CD4-positive, alpha-beta T cell treated with Interleukin-15 for 1 hour (primary cell): Measurements from ENCODE around the gene CFAP44.
"Not testable (repeated sequence)": the region's sequence is repeated elsewhere in the genome, so short reads cannot be mapped to it uniquely, and the experiment has no call there.

ENCODE experiments used
- DNase-seq: peaks from one replicate; pipeline ENCODE4 v3.0.0-alpha.2; 2020

The CFAP44 gene

DNA sequence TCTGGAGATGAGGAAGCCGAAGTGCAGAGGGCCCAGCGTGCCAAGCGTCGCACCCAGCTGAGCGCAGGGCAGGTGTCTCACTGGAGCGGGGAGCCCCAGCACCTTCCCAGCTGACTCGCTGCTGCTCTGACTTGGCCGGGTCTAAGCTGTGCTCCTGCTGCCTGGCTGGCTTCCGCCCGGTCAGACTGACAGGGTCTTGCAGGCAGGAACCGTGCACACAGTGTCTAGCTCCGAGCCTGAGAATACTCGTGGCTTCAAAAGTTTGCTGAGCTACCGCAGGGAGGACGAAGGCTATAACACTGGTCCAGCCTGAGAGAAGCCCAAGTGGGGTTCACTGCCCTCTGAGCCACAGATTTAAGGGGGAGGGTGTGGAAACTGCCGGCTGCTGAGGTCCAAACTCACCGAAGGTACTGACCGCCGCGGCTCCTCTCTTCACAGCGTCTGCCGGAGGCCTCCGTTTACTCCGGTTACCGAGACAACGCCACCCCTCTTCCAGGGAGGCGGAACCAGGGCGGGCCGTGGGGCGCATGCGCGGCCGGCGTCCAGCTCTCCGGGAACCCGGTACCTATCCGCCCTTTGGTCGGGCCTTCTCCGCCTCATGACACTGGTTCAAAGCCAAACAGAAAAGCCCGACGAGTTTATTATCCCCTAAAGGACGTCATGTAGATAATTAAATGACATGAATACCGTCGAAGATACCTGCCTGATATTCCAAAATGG, at the start of gene CFAP44:
Gene CFAP44, minus strand, starts transcription at position 443 of the 720 bp plus-strand sequence. CDS start 7,829 bp downstream, outside the sequence.
- DNase-seq: peak; percentile 72

DNA sequence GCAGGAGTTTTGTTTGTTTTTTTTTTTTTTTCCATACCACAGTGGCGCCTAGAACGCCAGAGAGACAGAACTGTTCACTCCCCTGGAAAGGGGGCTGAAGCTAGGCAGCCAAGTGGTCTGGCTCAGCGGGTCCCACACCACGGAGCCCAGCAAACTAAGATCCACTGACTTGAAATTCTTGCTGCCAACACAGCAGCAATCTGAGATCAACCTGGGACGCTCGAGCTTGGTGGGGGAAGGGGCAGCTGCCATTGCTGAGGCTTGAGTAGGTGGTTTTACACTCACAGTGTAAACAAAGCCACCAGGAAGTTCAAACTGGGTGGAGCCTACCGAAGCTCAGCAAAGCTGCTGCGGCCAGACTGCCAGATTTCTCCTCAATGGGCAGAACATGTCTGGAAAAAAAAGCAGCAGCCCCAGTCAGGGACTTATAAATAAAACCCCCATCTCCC, 43.9 kb upstream of the CFAP44 start:
- peak; percentile 25 for DNase-seq

DNA sequence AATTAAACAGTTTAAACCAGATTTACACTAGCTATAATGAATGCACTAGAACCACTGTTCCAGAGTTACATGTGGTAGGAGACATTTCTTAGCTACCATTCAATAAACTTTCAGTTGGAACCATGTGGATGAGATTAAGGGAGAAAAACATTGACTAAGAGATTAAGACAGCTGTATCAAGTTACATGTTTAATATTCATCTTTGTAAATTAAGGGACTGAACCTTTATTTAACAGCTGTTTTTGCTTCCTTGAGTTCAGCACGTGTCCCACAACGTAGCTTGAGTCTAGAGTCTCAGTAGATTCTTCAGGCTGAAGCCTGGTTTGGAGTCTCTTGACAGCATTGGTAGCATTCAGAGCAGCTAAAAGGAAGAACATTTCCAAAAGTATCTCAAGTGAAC, 27.2 kb upstream of the CFAP44 start:
- DNase-seq: no peak

DNA sequence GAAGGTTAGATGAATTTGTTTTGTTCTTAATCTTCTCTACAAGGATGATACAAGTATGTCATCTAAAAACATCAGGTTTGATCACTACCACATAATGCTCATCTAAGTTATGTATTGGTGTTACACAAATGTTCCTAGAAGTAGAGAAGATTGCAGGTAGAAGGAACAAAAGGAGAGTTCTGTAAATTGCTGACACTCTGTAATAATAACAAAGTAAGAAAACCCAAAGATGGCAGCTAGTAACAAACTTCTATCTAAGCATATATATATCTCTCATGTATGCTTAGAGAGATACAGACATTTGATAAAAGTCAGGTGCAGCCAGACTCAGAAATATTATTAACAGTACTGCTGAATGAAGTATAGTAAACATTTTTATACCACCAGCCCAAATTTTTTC, 20.2 kb upstream of the CFAP44 start:
- DNase-seq: no peak

- DNase-seq: not testable (repeated sequence)
These were observed 17.3 kb upstream of the CFAP44 start for GRCh38 chr3:113458554-113458953.

GRCh38 chr3:113455446-113455845, 14.2 kb upstream of the CFAP44 start:
- no peak for DNase-seq

DNA sequence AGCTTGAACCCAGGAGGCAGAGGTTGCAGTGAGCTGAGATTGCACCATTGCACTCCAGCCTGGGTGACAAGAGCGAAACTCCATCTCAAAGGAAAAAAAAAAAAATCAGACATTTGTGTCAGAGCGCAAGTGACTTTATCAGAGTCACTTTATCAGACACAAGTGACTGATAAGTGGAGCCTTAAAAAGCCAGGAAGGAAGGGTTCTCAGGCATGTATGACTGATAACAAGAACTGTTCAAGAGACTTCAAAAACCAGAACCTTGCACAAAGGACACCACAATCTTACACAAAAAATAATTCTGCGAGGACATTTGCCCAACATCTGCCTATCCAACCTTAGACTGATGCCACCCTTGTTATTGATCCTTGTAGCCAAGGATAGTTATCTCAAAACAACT, 13.3 kb upstream of the CFAP44 start:
- no peak for DNase-seq

DNA sequence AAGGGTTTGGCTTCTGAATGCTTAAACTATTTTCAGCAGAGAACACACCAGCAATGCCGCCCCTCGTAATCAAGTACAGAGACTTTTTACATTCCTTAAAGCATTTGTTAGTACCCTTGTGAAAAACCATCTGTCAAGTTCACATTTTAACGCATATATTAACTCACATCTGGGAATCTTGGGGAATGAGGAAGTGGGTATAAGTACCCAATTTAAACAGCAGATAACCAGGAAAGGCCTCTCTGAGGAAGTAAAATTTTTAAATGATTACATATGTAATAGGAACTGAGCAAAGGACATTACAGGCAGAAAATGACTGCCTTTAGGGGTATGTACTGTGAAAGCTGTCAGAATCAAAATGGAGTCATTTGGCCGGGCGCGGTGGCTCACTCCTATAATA, 12.8 kb upstream of the CFAP44 start:
- DNase-seq: no peak

DNA sequence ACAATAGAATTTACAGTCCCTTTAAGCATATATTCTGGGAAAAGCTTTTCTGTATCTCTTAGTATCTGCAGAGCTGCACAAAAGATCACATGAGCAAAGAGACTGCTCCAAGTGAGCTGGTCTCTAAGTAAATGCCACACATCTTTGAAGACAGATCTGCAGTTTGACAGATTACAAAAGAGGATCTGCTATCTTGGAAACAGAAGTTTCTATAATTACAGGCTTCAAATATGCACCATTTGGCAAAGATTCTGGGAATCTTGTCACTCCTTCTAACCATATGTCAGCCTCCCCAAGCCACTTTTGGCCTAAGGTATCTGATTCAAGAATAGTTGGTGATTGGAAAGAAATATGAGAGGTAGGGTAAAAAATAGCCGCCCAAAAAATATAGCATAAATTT, 9.6 kb upstream of the CFAP44 start:
- DNase-seq: no peak

DNA sequence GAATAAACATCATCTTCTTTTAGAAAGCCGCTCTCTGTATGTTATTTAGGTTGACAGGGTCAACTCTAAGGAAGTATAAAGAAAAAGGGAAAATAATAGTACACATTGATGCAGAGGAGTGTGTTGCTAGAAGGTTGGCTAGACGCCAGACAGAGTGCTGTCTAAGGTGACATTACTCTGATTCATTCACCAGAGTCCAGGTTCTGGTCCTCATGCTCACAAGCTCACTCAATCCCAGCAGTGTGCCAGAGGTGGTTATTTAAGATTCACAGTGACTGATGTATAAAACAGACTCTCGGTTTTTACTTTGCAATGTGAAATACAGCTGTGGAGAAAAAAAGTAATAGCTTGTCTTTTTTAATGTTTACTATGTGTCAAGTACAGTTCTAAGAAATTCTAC, 1.7 kb downstream of the CFAP44 start:
- DNase-seq: no peak

GRCh38 chr3:113438224-113438623, 3.1 kb downstream of the CFAP44 start:
- no peak for DNase-seq

- DNase-seq: no peak
These were observed 3.9 kb downstream of the CFAP44 start for GRCh38 chr3:113437411-113437810.

GRCh38 chr3:113436809-113437208, 4.5 kb downstream of the CFAP44 start:
- no peak for DNase-seq

DNA sequence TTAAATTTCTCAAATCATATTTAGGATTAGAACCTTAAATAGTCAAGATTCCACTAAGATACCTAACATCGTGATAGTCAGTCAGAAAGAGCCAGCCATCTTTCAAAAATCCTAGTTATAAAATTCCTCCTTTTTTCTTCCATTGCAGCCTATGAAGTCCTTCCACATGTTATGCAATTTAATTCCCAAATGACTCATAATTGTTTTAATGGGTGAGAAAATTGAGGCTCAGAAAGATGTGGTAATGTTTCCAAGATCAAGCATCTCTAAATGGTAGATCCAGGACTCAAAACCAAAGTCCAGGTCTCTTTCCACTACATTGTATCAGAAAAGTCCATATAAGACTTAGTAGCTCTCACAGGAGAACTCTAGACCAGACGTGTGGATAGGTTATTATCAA, 9.5 kb downstream of the CFAP44 start:
- DNase-seq: no peak

DNA sequence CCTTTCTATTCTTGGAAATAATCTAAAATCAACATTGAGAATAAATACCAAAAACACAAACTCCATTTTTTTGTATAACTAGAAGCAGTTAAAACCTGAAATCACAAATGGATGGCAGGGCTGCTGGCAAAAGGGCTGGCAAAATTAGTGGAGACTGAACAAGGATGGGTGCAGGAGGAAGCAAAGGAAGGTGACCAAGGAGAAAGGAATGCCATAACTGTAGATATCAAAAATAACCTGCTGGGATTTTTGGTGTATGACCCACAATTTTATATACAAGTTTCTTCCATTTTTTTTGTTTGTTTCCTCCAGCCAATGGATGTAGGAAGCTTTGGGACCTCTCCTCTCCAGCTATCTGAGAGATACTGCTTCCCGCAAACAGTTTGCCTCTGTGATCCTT, 12.7 kb downstream of the CFAP44 start:
- no peak for DNase-seq

DNA sequence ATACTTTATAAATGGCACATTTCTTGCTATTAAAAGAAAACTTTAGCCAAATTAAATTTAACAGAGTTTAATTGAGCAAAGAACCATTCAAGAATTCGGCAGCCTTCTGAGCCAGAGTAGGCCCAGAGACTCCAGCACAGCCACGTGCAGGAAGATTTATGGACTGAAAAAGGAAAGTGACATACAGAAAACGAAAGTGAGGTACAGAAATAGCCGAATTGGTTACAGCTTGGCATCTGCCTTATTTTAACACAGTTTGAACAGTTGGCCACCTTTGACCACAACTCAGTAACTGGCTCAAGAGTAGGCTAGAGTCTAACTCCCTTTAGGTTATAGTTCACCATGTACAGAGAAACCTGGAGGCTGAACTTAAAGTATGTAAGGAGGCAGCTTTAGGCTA, 17.6 kb downstream of the CFAP44 start:
- no peak for DNase-seq

GRCh38 chr3:113421082-113421481, 20.2 kb downstream of the CFAP44 start:
- DNase-seq: no peak

DNA sequence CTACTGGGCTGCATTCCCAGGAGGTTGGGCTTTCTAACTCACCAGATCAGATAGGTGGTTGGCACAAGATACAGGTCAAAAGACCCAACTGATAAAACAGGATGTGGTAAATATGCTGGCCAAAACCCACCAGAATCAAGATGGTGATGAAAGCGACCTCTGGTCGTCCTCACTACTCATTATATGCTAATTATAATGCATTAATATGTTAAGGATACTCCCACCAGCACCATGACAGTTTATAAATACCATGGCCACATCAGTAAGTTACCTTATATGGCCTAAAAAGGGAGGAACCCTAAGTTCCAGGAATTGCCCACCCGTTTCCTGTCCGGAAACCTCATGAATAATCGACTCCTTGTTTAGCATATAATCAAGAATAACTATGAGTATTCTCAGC, 31.6 kb downstream of the CFAP44 start:
- DNase-seq: no peak

GRCh38 chr3:113405180-113405579, 36.1 kb downstream of the CFAP44 start:
- DNase-seq: no peak

GRCh38 chr3:113404637-113405036, 36.7 kb downstream of the CFAP44 start:
- DNase-seq: no peak
